CD4-positive, CD25-positive, alpha-beta regulatory T cell (primary cell): ENCODE measurements around the gene NRARP. TPM values are rescaled to one million over a fixed set of nuclear protein-coding genes. Genes with fewer than 3 reads are reported as not detected.
A peak's percentile ranks its signal among the peaks of the same experiment; 100 is the strongest.

Experiments
- ATAC-seq, 2 donors: fragments of 150-1000 bp; cut with Tn5 transposase; one replicate each; pipeline ENCODE4 v1.10.0; 2021; ENCODE audit warnings: low read depth in 2 of 2, moderate number of reproducible peaks in 2 of 2, moderate library complexity in 1 of 2
- DNase-seq, 3 donors: peaks; one replicate each; pipeline versions ENCODE4 v3.0.0 to v3.0.0-alpha.2; 2012 to 2022; ENCODE audit warnings: mixed read lengths in 1 of 3
- H3K27ac ChIP-seq: one replicate; pipeline ENCODE4 v1.7.0; 2013; ENCODE audit warnings: mild to moderate bottlenecking, low read length; ENCODE audit not compliant: insufficient read depth, poor library complexity, severe bottlenecking
- H3K27me3 ChIP-seq: one replicate; pipeline ENCODE4 v1.7.0; 2013; ENCODE audit warnings: low read length; ENCODE audit not compliant: control insufficient read depth, insufficient read depth
- H3K36me3 ChIP-seq: one replicate; pipeline ENCODE4 v1.7.0; 2013; ENCODE audit warnings: mild to moderate bottlenecking, low read length, moderate library complexity; ENCODE audit not compliant: control insufficient read depth, insufficient read depth
- H3K4me1 ChIP-seq: 2 replicates; pipeline ENCODE4 v1.7.0; 2013; ENCODE audit warnings: mild to moderate bottlenecking, low read length; ENCODE audit not compliant: insufficient read depth, control insufficient read depth, poor library complexity, severe bottlenecking
- H3K4me3 ChIP-seq: one replicate; pipeline ENCODE4 v1.7.0; 2013; ENCODE audit warnings: low read depth, mild to moderate bottlenecking, low read length, moderate library complexity
- H3K9me3 ChIP-seq, 2 experiments: 1 replicate in 1 of 2; 2 replicates in 1 of 2; pipeline ENCODE4 v1.7.0; 2013; ENCODE audit warnings: low read length in 2 of 2, mild to moderate bottlenecking in 1 of 2, moderate library complexity in 1 of 2; ENCODE audit not compliant: control insufficient read depth in 2 of 2
- H3K27ac Mint-ChIP-seq, 3 donors: one replicate each; pipeline ENCODE4 v1.8.0; 2020 to 2022; ENCODE audit warnings: mild to moderate bottlenecking in 3 of 3, mixed read lengths in 3 of 3, moderate library complexity in 2 of 3
- H3K27me3 Mint-ChIP-seq: one replicate; pipeline ENCODE4 v1.8.0; 2022; ENCODE audit warnings: mild to moderate bottlenecking, mixed read lengths
- H3K36me3 Mint-ChIP-seq: one replicate; pipeline ENCODE4 v1.8.0; 2020; ENCODE audit warnings: mixed read lengths
- H3K4me1 Mint-ChIP-seq, 4 donors: one replicate each; pipeline ENCODE4 v1.8.0; 2020 to 2022; ENCODE audit warnings: mixed read lengths in 4 of 4, mild to moderate bottlenecking in 1 of 4
- H3K4me3 Mint-ChIP-seq, 4 donors: one replicate each; pipeline ENCODE4 v1.8.0; 2020 to 2022; ENCODE audit warnings: mild to moderate bottlenecking in 4 of 4, mixed read lengths in 4 of 4, moderate library complexity in 3 of 4
- H3K9me3 Mint-ChIP-seq, 7 donors: one replicate each; pipeline ENCODE4 v1.8.0; 2020 to 2022; ENCODE audit warnings: mixed read lengths in 7 of 7, mild to moderate bottlenecking in 3 of 7, moderate library complexity in 2 of 7
- polyA plus RNA-seq, 4 donors: library from polyadenylated mRNA; unstranded; fragments of 300-500 nt; fragmentation: Illumina TruSeq; gene quantifications; one replicate each; pipeline ENCODE4 v1.2.3, GENCODE V29; 2021
- total RNA-seq: library from RNA; stranded (reverse); gene quantifications from one replicate; pipeline ENCODE4 v1.2.3, GENCODE V29; 2022

Gene NRARP
- total and polyA plus RNA-seq, 5 donors from 2014 or later = 1.6 TPM; not detected in 4

GRCh38 chr9:137302449-137303150 is 529 bp upstream of the NRARP start:
- peak overlapping the region in 2 of 4 donors; percentile 50 to 63 for H3K4me3 Mint-ChIP-seq
- DNase-seq (no peak), ATAC-seq (peak; percentile 26 to 29)
- peaks cover 0 to 29% (median 4%) of the 10 kb centered on the region in 4 donors for H3K4me1 Mint-ChIP-seq
- no peaks in the 10 kb centered on the region for H3K9me3 Mint-ChIP-seq
- no peaks in the 10 kb centered on the region for H3K36me3 Mint-ChIP-seq
- peaks cover 3% of the 10 kb centered on the region for H3K27me3 ChIP-seq
- H3K27ac ChIP-seq = peak overlapping the region; percentile 51
- H3K27ac Mint-ChIP-seq = no peak overlapping the region
- H3K9me3 ChIP-seq = no peaks in the 10 kb centered on the region
- H3K27me3 Mint-ChIP-seq = peaks cover 5% of the 10 kb centered on the region
- H3K4me1 ChIP-seq = peaks cover 42% of the 10 kb centered on the region
- no peaks in the 10 kb centered on the region for H3K36me3 ChIP-seq
- no peak overlapping the region for H3K4me3 ChIP-seq

GRCh38 chr9:137301081-137301947 is 757 bp downstream of the NRARP start:
- Mint-ChIP-seq H3K36me3 (no peaks in the 10 kb centered on the region), H3K9me3 (peaks cover 0 to 1% (median 0%) of the 10 kb centered on the region in 7 donors), H3K4me3 (peak overlapping the region; percentile 15 to 87 (median 68)), H3K27me3 (peaks cover 17% of the 10 kb centered on the region), H3K27ac (no peak overlapping the region), H3K4me1 (peaks cover 0 to 28% (median 5%) of the 10 kb centered on the region in 4 donors)
- Histone ChIP-seq H3K9me3 (no peaks in the 10 kb centered on the region), H3K27me3 (peaks cover 5% of the 10 kb centered on the region), H3K4me3 (peak overlapping the region; percentile 32), H3K36me3 (no peaks in the 10 kb centered on the region), H3K4me1 (peaks cover 40% of the 10 kb centered on the region), H3K27ac (no peak overlapping the region)
- peak in 1 of 3 donors; percentile 48 for DNase-seq
- peak; percentile 2 to 4 for ATAC-seq

GRCh38 chr9:137300567-137301080 is 1.4 kb downstream of the NRARP start:
- Histone ChIP-seq H3K9me3 (no peaks in the 10 kb centered on the region), H3K4me1 (peaks cover 33% of the 10 kb centered on the region), H3K27me3 (peaks cover 5% of the 10 kb centered on the region), H3K4me3 (peak overlapping the region; percentile 32), H3K27ac (no peak overlapping the region), H3K36me3 (no peaks in the 10 kb centered on the region)
- peaks cover 0 to 27% (median 5%) of the 10 kb centered on the region in 4 donors for H3K4me1 Mint-ChIP-seq
- no peak overlapping the region for H3K27ac Mint-ChIP-seq
- H3K9me3 Mint-ChIP-seq = peaks cover 0 to 1% (median 0%) of the 10 kb centered on the region in 7 donors
- ATAC-seq (no peak), DNase-seq (no peak)
- H3K27me3 Mint-ChIP-seq = peaks cover 18% of the 10 kb centered on the region
- no peaks in the 10 kb centered on the region for H3K36me3 Mint-ChIP-seq
- peak overlapping the region; percentile 81 to 87 (median 85) for H3K4me3 Mint-ChIP-seq

- Mint-ChIP-seq H3K27me3 (peaks cover 18% of the 10 kb centered on the region), H3K4me3 (peak overlapping the region; percentile 48 to 82 (median 62)), H3K9me3 (peaks cover 0 to 1% (median 0%) of the 10 kb centered on the region in 7 donors), H3K4me1 (peaks cover 0 to 20% (median 3%) of the 10 kb centered on the region in 4 donors), H3K27ac (no peak overlapping the region), H3K36me3 (no peaks in the 10 kb centered on the region)
- DNase-seq (no peak), ATAC-seq (no peak)
- no peak overlapping the region for H3K4me3 ChIP-seq
- H3K9me3 ChIP-seq = no peaks in the 10 kb centered on the region
- peaks cover 5% of the 10 kb centered on the region for H3K27me3 ChIP-seq
- peaks cover 30% of the 10 kb centered on the region for H3K4me1 ChIP-seq
- H3K36me3 ChIP-seq = no peaks in the 10 kb centered on the region
- no peak overlapping the region for H3K27ac ChIP-seq
Observed at GRCh38 chr9:137299938-137300337, 2.1 kb downstream of the NRARP start.

GRCh38 chr9:137299203-137299565 is 2.9 kb downstream of the NRARP start:
- ATAC-seq (no peak), DNase-seq (no peak)
- Mint-ChIP-seq H3K27ac (no peak overlapping the region), H3K27me3 (peaks cover 25% of the 10 kb centered on the region), H3K4me1 (peaks cover 0 to 22% (median 3%) of the 10 kb centered on the region in 4 donors), H3K9me3 (peaks cover 0 to 1% (median 0%) of the 10 kb centered on the region in 7 donors), H3K36me3 (no peaks in the 10 kb centered on the region), H3K4me3 (peak overlapping the region in 1 of 4 donors; percentile 41)
- Histone ChIP-seq H3K27ac (no peak overlapping the region), H3K36me3 (no peaks in the 10 kb centered on the region), H3K9me3 (peaks cover 0 to 5% of the 10 kb centered on the region in 2 experiments), H3K4me3 (no peak overlapping the region), H3K27me3 (peaks cover 10% of the 10 kb centered on the region), H3K4me1 (peaks cover 28% of the 10 kb centered on the region)

- DNase-seq (no peak), ATAC-seq (no peak)
- H3K36me3 Mint-ChIP-seq = no peaks in the 10 kb centered on the region
- Histone ChIP-seq H3K27ac (no peak overlapping the region), H3K4me1 (peaks cover 28% of the 10 kb centered on the region), H3K9me3 (peaks cover 0 to 5% of the 10 kb centered on the region in 2 experiments), H3K4me3 (no peak overlapping the region), H3K27me3 (peaks cover 10% of the 10 kb centered on the region), H3K36me3 (no peaks in the 10 kb centered on the region)
- H3K4me3 Mint-ChIP-seq = no peak overlapping the region
- peaks cover 0 to 1% (median 0%) of the 10 kb centered on the region in 7 donors for H3K9me3 Mint-ChIP-seq
- H3K4me1 Mint-ChIP-seq = peaks cover 0 to 20% (median 4%) of the 10 kb centered on the region in 4 donors
- H3K27me3 Mint-ChIP-seq = peaks cover 31% of the 10 kb centered on the region
- H3K27ac Mint-ChIP-seq = no peak overlapping the region
Observed at GRCh38 chr9:137298401-137299202, 3.5 kb downstream of the NRARP start.

- no peak for ATAC-seq
- H3K4me1 Mint-ChIP-seq = peaks cover 0 to 18% (median 5%) of the 10 kb centered on the region in 4 donors
- DNase-seq = no peak
- Histone ChIP-seq H3K9me3 (peaks cover 0 to 5% of the 10 kb centered on the region in 2 experiments), H3K36me3 (no peaks in the 10 kb centered on the region), H3K27ac (no peak overlapping the region), H3K27me3 (peaks cover 10% of the 10 kb centered on the region), H3K4me1 (peaks cover 25% of the 10 kb centered on the region), H3K4me3 (no peak overlapping the region)
- H3K9me3 Mint-ChIP-seq = peaks cover 0 to 1% (median 0%) of the 10 kb centered on the region in 7 donors
- H3K27ac Mint-ChIP-seq = no peak overlapping the region
- H3K27me3 Mint-ChIP-seq = peaks cover 36% of the 10 kb centered on the region
- H3K4me3 Mint-ChIP-seq = peak overlapping the region in 1 of 4 donors; percentile 15
- no peaks in the 10 kb centered on the region for H3K36me3 Mint-ChIP-seq
Observed at GRCh38 chr9:137297966-137298365, 4.1 kb downstream of the NRARP start.
